HepG2 (cell line): ENCODE data around the gene CST3. TPM values are rescaled to one million over a fixed set of nuclear protein-coding genes. Genes with fewer than 3 reads are reported as not detected.
A peak's percentile ranks its signal among the peaks of the same experiment; 100 is the strongest.

Experiments
- CSRNP1 ChIP-seq: sonication (generic); formaldehyde crosslinking; IDR thresholded peaks from 2 replicates; pipeline ENCODE4 v1.8.1; 2023; ENCODE audit warnings: mild to moderate bottlenecking, missing genetic modification reagents
- ERF ChIP-seq: IDR thresholded peaks from 2 replicates; pipeline ENCODE4 v1.6.1; 2018; ENCODE audit warnings: missing biosample characterization, missing genetic modification reagents
- HCFC1 ChIP-seq: fragments of 150-350 bp; IDR thresholded peaks from 2 replicates; pipeline ENCODE4 v1.6.1; 2014; ENCODE audit warnings: low read depth, low read length
- KLF12 ChIP-seq: sonication (generic); formaldehyde crosslinking; IDR thresholded peaks from 2 replicates; pipeline ENCODE4 v1.4.0; 2020; ENCODE audit warnings: missing genetic modification reagents, borderline replicate concordance
- PLSCR1 ChIP-seq: sonication (generic); formaldehyde crosslinking; IDR thresholded peaks from 2 replicates; pipeline ENCODE4 v1.5.0; 2020; ENCODE audit warnings: missing genetic modification reagents, mild to moderate bottlenecking, borderline replicate concordance
- PRPF4 ChIP-seq: fragments of 200-400 bp; formaldehyde crosslinking; IDR thresholded peaks from 2 replicates; pipeline ENCODE4 v1.6.1; 2016; ENCODE audit warnings: low read length, low read depth; ENCODE audit not compliant: poor library complexity, severe bottlenecking
- RAD21 ChIP-seq: fragments of 450-650 bp; formaldehyde crosslinking; IDR thresholded peaks from 2 replicates; pipeline ENCODE4 v1.5.0; 2020; ENCODE audit warnings: mild to moderate bottlenecking
- SALL1 ChIP-seq: sonication (generic); formaldehyde crosslinking; IDR thresholded peaks from 2 replicates; pipeline ENCODE4 v1.8.0; 2022; ENCODE audit warnings: mild to moderate bottlenecking, missing genetic modification reagents
- STAT6 ChIP-seq: sonication (generic); formaldehyde crosslinking; IDR thresholded peaks from 2 replicates; pipeline ENCODE4 v1.4.0; 2020; ENCODE audit warnings: missing genetic modification reagents, mild to moderate bottlenecking, borderline replicate concordance
- TBX2 ChIP-seq: sonication (generic); formaldehyde crosslinking; IDR thresholded peaks from 2 replicates; pipeline ENCODE4 v1.5.0; 2020; ENCODE audit warnings: missing genetic modification reagents, mild to moderate bottlenecking, borderline replicate concordance
- TEF ChIP-seq: sonication (generic); formaldehyde crosslinking; IDR thresholded peaks from 2 replicates; pipeline ENCODE4 v1.5.0; 2020; ENCODE audit warnings: missing genetic modification reagents
- YY1 ChIP-seq: IDR thresholded peaks from 2 replicates; pipeline ENCODE4 v1.6.1; 2011; ENCODE audit warnings: low read length, low read depth, moderate library complexity, mild to moderate bottlenecking; ENCODE audit not compliant: insufficient read depth, insufficient replicate concordance
- ZNF296 ChIP-seq: sonication (generic); formaldehyde crosslinking; conservative IDR thresholded peaks from 2 replicates; pipeline ENCODE4 v1.5.0; 2020; ENCODE audit warnings: mild to moderate bottlenecking, missing genetic modification reagents
- ZNF431 ChIP-seq: sonication (generic); formaldehyde crosslinking; IDR thresholded peaks from 2 replicates; pipeline ENCODE4 v1.9.0; 2022; ENCODE audit warnings: missing genetic modification reagents, low read depth, mild to moderate bottlenecking, borderline replicate concordance
- ZNF530 ChIP-seq: sonication (generic); formaldehyde crosslinking; IDR thresholded peaks from 2 replicates; pipeline ENCODE4 v1.5.0; 2020; ENCODE audit warnings: low read depth, mild to moderate bottlenecking, missing genetic modification reagents
- ZNF567 ChIP-seq: sonication (generic); formaldehyde crosslinking; IDR thresholded peaks from 2 replicates; pipeline ENCODE4 v1.8.1; 2023; ENCODE audit warnings: mild to moderate bottlenecking, missing genetic modification reagents, borderline replicate concordance
- ZNF629 ChIP-seq: sonication (generic); formaldehyde crosslinking; conservative IDR thresholded peaks from 2 replicates; pipeline ENCODE4 v1.5.0; 2020; ENCODE audit warnings: missing genetic modification reagents
- ZNF784 ChIP-seq: sonication (generic); formaldehyde crosslinking; IDR thresholded peaks from 2 replicates; pipeline ENCODE4 v1.5.1; 2020; ENCODE audit warnings: missing genetic modification reagents, mild to moderate bottlenecking, borderline replicate concordance
- polyA plus RNA-seq, 8 experiments: library from polyadenylated mRNA; depleted of rRNA in 3 of 8; stranded (reverse) in 7 of 8; unstranded in 1 of 8; fragments of >200 nt; fragmentation: Illumina TruSeq in 4 of 8; extraction: Trizol in 4 of 8; gene quantifications; 2 replicates each; pipeline versions ENCODE4 v1.2.1 to v1.2.3, GENCODE V29; 2011 to 2016; ENCODE audit warnings: low read depth in 4 of 8, missing spikeins in 1 of 8, mixed read lengths in 1 of 8; ENCODE audit not compliant: insufficient read depth in 1 of 8
- total RNA-seq, 5 experiments: library from RNA; depleted of rRNA; stranded (reverse); fragments of >200 nt; fragmentation: Illumina TruSeq; extraction: Trizol; gene quantifications; 2 replicates each; pipeline ENCODE4 v1.2.3, GENCODE V29; 2016; ENCODE audit warnings: low read depth in 1 of 5

CST3 gene
- total and polyA plus RNA-seq, 2 of the 13 experiments (the other 11 are each of a cell fraction or from before 2014, with no cell fraction given): 690 to 1,005 TPM

GRCh38 chr20:23637282-23638221 lies at the start of gene CST3 (continued):
- TF ChIP-seq STAT6 (no peak), ERF (CRISPR knock-in tag) (peak; percentile 79), ZNF296 (no peak), KLF12 (CRISPR knock-in tag) (peak; percentile 92), ZNF567 (CRISPR knock-in tag) (peak; percentile 86), CSRNP1 (CRISPR knock-in tag) (peak; percentile 90; the same call in 1 of the 2 replicates), YY1 (peak; percentile 76), ZNF431 (CRISPR knock-in tag) (peak; percentile 95), ZNF530 (CRISPR knock-in tag) (no peak; the same call in none of the 2 replicates), SALL1 (peak; percentile 90), TEF (CRISPR knock-in tag) (peak; percentile 82), TBX2 (peak; percentile 83), ZNF629 (peak; percentile 38), PLSCR1 (no peak), ZNF784 (CRISPR knock-in tag) (peak; percentile 97), PRPF4 (no peak), RAD21 (CRISPR knock-in tag) (peak; percentile 81), HCFC1 (0 out of 2 replicates have a peak, but pooled peaks have one; percentile 27)
